GM19023 (cell line): Measurements from ENCODE around the gene TIMM50.
"Not testable (repeated sequence)": the region's sequence is repeated elsewhere in the genome, so short reads cannot be mapped to it uniquely, and the experiment has no call there.

Experiments
- ATAC-seq: cut with Tn5 transposase; IDR thresholded peaks from one replicate; pipeline ENCODE4 v1.9.1; 2021; ENCODE audit warnings: mild to moderate bottlenecking, moderate library complexity; ENCODE audit not compliant: unreplicated experiment

Gene TIMM50

GRCh38 chr19:39480337-39481228, at the start of gene TIMM50:
Gene TIMM50 (plus strand): TSS chr19:39480838. CDS start chr19:39480854, 16 bp downstream.
- ATAC-seq, result peak; percentile 90

GRCh38 chr19:39432677-39433025, 48.0 kb upstream of the TIMM50 start:
- no peak for ATAC-seq

- ATAC-seq, result no peak
These were observed 47.1 kb upstream of the TIMM50 start for GRCh38 chr19:39433480-39434079.

GRCh38 chr19:39434123-39435076, 46.2 kb upstream of the TIMM50 start:
- ATAC-seq, result no peak

- ATAC-seq, result peak; percentile 87
These were observed 44.9 kb upstream of the TIMM50 start, which contains the start of gene RPS16 for GRCh38 chr19:39435499-39436349. Gene RPS16 (minus strand): TSS chr19:39435949. CDS start chr19:39435895, 54 bp downstream.

- ATAC-seq, result no peak
These were observed 44.3 kb upstream of the TIMM50 start for GRCh38 chr19:39436350-39436716.

DNA sequence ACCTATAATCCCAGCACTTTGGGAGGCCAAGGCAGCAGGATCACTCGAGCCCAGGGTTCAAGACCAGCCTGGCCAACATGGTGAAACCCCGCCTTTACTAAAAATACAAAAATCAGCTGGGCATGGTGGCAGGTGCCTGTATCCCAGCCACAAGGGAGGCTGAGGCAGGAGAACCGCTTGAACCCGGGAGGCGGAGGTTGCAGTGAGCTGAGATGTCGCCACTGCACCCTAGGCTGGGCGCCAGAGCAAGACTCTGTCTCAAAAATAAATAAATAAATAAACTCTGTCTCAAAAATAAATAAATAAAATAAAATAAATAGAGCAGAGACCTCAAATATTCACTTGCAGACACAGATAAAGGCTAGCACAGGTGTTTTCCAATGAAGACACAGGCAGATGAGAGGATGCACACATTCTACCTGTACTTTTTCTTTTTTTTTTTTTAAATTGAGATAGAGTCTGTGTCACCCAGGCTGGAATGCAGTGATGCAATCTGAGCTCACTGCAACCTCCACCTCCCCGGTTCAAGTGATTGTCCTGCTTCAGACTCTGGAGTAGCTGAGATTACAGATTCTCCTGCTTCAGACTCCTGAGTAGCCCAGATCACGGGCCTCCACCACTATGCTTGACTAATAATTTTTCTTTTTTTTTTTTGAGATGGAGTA, 42.2 kb upstream of the TIMM50 start:
- ATAC-seq, result no peak

GRCh38 chr19:39444598-39445195, 35.9 kb upstream of the TIMM50 start:
- no peak for ATAC-seq

- ATAC-seq, result peak; percentile 88
These were observed 35.2 kb upstream of the TIMM50 start, which contains the start of gene SUPT5H for GRCh38 chr19:39445196-39446111. Gene SUPT5H (plus strand): TSS chr19:39445582. CDS start chr19:39445891, 309 bp downstream.

DNA sequence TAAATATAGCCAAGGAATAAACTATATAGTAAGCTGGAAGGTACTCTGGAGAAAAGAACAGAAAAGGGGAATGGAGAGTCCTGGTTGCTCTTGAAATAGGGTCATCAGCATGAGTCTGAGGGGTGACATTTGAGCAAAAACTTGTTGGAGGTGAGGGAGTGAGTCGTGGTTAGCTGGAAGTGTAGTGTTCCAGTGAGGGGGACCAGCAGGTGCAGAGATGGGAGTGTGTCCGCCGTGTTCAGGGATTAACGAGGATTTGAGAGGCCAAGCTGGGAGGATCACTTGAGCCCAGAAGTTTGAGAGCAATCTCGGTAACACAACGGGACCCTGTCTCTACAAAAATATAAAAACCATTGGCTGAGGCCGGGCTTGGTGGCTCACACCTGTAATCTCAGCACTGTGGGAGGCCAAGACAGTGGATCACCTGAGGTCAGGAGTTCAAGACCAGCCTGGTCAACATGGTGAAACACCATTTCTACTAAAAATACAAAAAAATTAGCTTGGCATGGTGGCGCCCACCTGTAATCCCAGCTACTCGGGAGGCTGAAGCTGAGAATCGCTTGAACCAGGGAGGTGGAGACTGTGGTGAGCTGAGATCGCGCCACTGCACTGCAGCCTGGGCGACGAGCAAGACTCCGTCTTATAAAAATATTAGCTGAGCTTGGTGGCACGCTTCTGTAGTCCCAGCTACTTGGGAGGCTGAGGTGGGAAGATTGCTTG, 34.1 kb upstream of the TIMM50 start:
- ATAC-seq, result no peak

DNA sequence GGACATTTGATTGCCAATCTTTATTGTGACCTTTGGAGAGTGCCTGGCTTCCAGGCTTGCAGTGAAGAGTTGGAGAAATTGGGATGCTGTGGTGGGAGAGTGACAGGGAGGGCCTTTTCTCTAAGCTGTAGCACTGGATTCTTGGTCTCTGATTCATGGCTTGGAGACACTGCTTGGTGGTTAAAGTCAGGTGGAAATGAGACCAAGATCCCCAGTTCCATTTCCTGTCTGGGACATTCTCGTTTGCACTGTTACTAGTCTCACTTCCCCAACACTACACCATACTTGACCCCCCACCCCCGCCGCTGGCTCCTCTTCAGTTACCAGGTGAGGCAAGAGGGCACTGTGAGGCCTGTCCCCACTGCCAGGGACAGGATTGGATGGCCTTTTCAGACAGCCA, 32.4 kb upstream of the TIMM50 start:
- no peak for ATAC-seq

DNA sequence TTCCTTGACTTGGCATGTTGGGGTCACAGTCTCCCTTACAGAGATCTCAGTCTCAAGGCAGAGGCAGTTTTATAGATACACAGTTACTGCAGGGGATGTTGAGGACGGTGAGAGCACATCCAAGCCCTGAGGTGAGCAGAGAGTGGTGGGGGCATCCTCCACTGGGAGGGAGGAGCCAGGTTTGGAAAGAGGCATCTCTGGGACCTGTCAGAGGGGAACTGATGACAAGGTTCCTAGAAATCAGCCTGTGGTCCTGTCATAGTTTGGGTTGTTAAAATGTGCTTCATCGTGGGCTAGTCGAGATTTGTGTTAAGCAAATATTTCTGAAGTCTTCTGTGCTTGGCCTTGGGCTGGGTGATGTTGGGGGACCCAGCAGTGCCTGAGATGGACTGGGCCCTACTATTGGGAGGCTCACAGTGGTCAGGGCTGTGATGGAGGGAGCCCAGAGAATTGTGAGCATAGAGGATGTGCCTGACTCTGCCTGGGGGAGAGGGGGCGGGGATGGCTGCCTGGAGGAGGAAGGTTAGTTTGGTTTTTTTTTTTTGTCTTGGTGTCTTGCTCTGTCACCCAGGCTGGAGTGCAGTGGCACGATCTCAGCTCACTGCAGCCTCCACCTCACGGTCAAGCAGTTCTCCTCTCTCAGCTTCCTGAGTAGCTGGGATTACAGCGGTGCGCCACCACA, 31.4 kb upstream of the TIMM50 start:
- no peak for ATAC-seq

- ATAC-seq, result not testable (repeated sequence)
These were observed 29.4 kb upstream of the TIMM50 start for GRCh38 chr19:39451257-39451656.

DNA sequence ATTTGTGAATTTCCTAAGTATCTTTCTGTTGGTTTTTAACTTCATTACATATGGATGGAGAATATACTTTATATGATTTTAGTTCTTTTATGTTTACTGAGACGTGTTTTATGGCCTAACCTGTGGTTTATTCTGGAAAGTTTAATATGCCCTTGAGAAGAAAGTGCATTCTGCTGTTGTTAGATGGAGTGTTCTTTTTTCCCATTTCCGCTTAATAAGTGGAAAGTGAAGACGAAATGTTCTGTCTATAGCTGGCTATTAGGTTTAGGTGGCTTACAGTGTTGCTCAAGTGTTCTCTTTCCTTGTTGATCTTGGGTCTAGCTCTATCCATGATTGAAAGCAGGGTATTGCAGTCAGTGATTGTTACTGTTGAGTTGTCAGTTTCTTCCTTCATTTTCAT, 17.2 kb upstream of the TIMM50 start:
- no peak for ATAC-seq

GRCh38 chr19:39465956-39466747, 14.5 kb upstream of the TIMM50 start:
- no peak for ATAC-seq

GRCh38 chr19:39467941-39468340, 12.7 kb upstream of the TIMM50 start:
- ATAC-seq, result no peak
